ENCODE results near the gene ITGB1.
"Not testable (repeated sequence)": the region's sequence is repeated elsewhere in the genome, so short reads cannot be mapped to it uniquely, and the experiment has no call there.

ITGB1 gene

GRCh38 chr10:32995066-32995622 is 37.1 kb upstream of the ITGB1 start:
- no peaks in the 10 kb centered on the region for H4K20me1 ChIP-seq (ENCODE audit: insufficient read depth, low read length)
- TF ChIP-seq EZH2 (IDR thresholded peaks at IDR 0.05; ENCODE audit: borderline replicate concordance, low read length) = no peak
- TF ChIP-seq, protein P1, sequence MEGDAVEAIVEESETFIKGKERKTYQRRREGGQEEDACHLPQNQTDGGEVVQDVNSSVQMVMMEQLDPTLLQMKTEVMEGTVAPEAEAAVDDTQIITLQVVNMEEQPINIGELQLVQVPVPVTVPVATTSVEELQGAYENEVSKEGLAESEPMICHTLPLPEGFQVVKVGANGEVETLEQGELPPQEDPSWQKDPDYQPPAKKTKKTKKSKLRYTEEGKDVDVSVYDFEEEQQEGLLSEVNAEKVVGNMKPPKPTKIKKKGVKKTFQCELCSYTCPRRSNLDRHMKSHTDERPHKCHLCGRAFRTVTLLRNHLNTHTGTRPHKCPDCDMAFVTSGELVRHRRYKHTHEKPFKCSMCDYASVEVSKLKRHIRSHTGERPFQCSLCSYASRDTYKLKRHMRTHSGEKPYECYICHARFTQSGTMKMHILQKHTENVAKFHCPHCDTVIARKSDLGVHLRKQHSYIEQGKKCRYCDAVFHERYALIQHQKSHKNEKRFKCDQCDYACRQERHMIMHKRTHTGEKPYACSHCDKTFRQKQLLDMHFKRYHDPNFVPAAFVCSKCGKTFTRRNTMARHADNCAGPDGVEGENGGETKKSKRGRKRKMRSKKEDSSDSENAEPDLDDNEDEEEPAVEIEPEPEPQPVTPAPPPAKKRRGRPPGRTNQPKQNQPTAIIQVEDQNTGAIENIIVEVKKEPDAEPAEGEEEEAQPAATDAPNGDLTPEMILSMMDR (IDR thresholded peaks at IDR 0.05; ENCODE audit: low read length) = no peak
- no peaks in the 10 kb centered on the region for H3K36me3 ChIP-seq (ENCODE audit: insufficient read depth, low read length)
- H3K9ac ChIP-seq (ENCODE audit: low read length) = peak overlapping the region; percentile 37; the same call in 1 of the 2 replicates
- peak overlapping the region; percentile 42 for H3K4me2 ChIP-seq (ENCODE audit: low read length)
- H3K9me2 ChIP-seq (ENCODE audit: low read depth, low read length) = no peaks in the 10 kb centered on the region
- peak overlapping the region; percentile 24 for H3K4me3 ChIP-seq (ENCODE audit: low read depth, low read length, poor library complexity, severe bottlenecking)
- no peaks in the 10 kb centered on the region for H3K27me3 ChIP-seq (ENCODE audit: insufficient read depth, low read length)
- no peak overlapping the region for H2AFZ ChIP-seq (ENCODE audit: low read length)
- peak overlapping the region; percentile 86 for H3K27ac ChIP-seq (ENCODE audit: low read depth, low read length, poor library complexity, severe bottlenecking)
- no peaks in the 10 kb centered on the region for H3K9me3 ChIP-seq (ENCODE audit: low read length)
- no peaks in the 10 kb centered on the region for H3K79me2 ChIP-seq (ENCODE audit: insufficient read depth, low read length)
- H3K4me1 ChIP-seq (ENCODE audit: insufficient read depth, low read length, severe bottlenecking) = peaks cover 41% of the 10 kb centered on the region
- no peaks in the 10 kb centered on the region for H3F3A ChIP-seq (ENCODE audit: insufficient read depth, low read length)

DNA sequence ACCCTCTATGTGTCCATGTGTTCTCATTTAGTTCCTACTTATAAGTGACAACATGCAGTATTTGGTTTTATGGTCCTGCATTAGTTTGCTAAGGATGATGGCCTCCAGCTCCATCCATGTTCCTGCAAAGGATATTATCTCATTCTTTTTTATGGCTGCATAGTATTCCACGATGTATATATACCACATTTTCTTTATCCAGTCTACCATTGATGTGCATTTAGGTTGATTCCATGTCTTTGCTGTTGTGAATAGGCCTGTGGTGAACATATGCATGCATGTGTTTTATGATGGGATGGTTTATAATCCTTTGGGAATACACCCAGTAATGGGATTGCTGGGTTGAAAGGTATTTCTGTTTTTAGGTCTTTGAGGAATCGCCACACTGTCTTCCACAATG is 36.6 kb upstream of the ITGB1 start:
- not testable (repeated sequence) for H4K20me1 ChIP-seq (ENCODE audit: insufficient read depth, low read length); H3F3A ChIP-seq (ENCODE audit: insufficient read depth, low read length); H3K27ac ChIP-seq (ENCODE audit: low read depth, low read length, poor library complexity, severe bottlenecking)

GRCh38 chr10:32992310-32992709 is 34.3 kb upstream of the ITGB1 start:
- not testable (repeated sequence) for H3K4me2 ChIP-seq (ENCODE audit: low read length); H3K9ac ChIP-seq (ENCODE audit: low read length); H3F3A ChIP-seq (ENCODE audit: insufficient read depth, low read length); H3K36me3 ChIP-seq (ENCODE audit: insufficient read depth, low read length); H4K20me1 ChIP-seq (ENCODE audit: insufficient read depth, low read length); H3K4me3 ChIP-seq (ENCODE audit: low read depth, low read length, poor library complexity, severe bottlenecking); H3K27me3 ChIP-seq (ENCODE audit: insufficient read depth, low read length); H3K9me3 ChIP-seq (ENCODE audit: low read length); H3K79me2 ChIP-seq (ENCODE audit: insufficient read depth, low read length); H2AFZ ChIP-seq (ENCODE audit: low read length); H3K9me2 ChIP-seq (ENCODE audit: low read depth, low read length)
- Histone ChIP-seq H3K27ac (ENCODE audit: low read depth, low read length, poor library complexity, severe bottlenecking) (peak overlapping the region; percentile 48), H3K4me1 (ENCODE audit: insufficient read depth, low read length, severe bottlenecking) (peaks cover 30% of the 10 kb centered on the region)

More for the DNA sequence above, 36.6 kb upstream of the ITGB1 start:
- H3K27me3 ChIP-seq (ENCODE audit: insufficient read depth, low read length); H3K79me2 ChIP-seq (ENCODE audit: insufficient read depth, low read length); H3K9ac ChIP-seq (ENCODE audit: low read length); H3K4me3 ChIP-seq (ENCODE audit: low read depth, low read length, poor library complexity, severe bottlenecking); H2AFZ ChIP-seq (ENCODE audit: low read length); H3K9me2 ChIP-seq (ENCODE audit: low read depth, low read length); H3K36me3 ChIP-seq (ENCODE audit: insufficient read depth, low read length); H3K9me3 ChIP-seq (ENCODE audit: low read length); H3K4me2 ChIP-seq (ENCODE audit: low read length): not testable (repeated sequence)
- peaks cover 41% of the 10 kb centered on the region for H3K4me1 ChIP-seq (ENCODE audit: insufficient read depth, low read length, severe bottlenecking)

DNA sequence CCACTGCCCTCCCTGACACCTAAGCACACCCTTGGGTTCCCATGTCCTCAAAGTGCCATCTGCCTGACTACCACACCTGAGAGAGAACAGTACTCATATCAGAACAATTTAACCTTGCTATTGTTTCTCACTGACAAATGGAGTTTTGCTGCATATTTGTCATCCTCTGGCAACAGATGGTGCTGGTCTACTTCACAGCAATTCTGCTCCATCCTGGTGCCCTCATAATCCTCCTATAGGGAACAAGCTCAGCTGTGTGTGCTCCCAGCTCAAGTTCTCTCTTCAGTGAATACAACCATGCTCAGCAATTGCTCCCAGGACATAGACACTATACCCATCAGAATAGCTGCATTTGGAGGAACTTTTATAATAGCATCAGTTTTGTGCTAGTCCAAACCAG is 32.8 kb upstream of the ITGB1 start:
- Histone ChIP-seq H3K4me2 (ENCODE audit: low read length) (no peak overlapping the region), H4K20me1 (ENCODE audit: insufficient read depth, low read length) (no peaks in the 10 kb centered on the region), H3K36me3 (ENCODE audit: insufficient read depth, low read length) (no peaks in the 10 kb centered on the region), H3F3A (ENCODE audit: insufficient read depth, low read length) (no peaks in the 10 kb centered on the region), H3K4me3 (ENCODE audit: low read depth, low read length, poor library complexity, severe bottlenecking) (no peak overlapping the region), H2AFZ (ENCODE audit: low read length) (no peak overlapping the region), H3K27me3 (ENCODE audit: insufficient read depth, low read length) (no peaks in the 10 kb centered on the region), H3K27ac (ENCODE audit: low read depth, low read length, poor library complexity, severe bottlenecking) (no peak overlapping the region), H3K9me3 (ENCODE audit: low read length) (no peaks in the 10 kb centered on the region), H3K9me2 (ENCODE audit: low read depth, low read length) (no peaks in the 10 kb centered on the region), H3K79me2 (ENCODE audit: insufficient read depth, low read length) (no peaks in the 10 kb centered on the region), H3K4me1 (ENCODE audit: insufficient read depth, low read length, severe bottlenecking) (peaks cover 26% of the 10 kb centered on the region), H3K9ac (ENCODE audit: low read length) (no peak overlapping the region)
- TF ChIP-seq, protein P1 (IDR thresholded peaks at IDR 0.05; ENCODE audit: low read length) = no peak
- no peak for TF ChIP-seq EZH2 (IDR thresholded peaks at IDR 0.05; ENCODE audit: borderline replicate concordance, low read length)

Measured in OCI-LY1 (cell line).